ENCODE results near the gene E2F8. TPM values are rescaled to one million over a fixed set of nuclear protein-coding genes. Genes with fewer than 3 reads are reported as not detected.

E2F8 gene
- total and polyA plus RNA-seq, 7 experiments from 2014 or later: 0.17 to 25.4 TPM; not detected in 5

DNA sequence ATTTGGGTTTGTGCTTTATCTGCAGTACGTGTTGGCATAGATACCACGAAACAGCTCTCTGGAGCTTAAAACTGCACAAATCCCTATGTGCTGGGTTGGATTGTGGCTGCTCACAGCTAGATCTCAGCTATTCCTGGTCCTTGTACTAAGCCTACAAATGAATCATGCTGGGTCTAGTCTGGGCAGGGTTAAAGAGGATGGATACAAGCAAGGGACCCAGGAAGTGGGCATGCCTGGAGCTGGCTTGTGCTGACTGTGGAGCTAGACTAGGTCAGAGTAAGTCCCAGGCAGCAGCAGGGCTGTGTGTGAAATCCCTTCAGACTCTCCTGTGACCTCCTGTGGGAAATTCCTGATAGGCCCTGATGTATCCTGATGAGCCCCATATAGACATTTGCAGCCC lies 3.9 kb upstream of the E2F8 start:
- Mint-ChIP-seq H3K36me3 (peaks cover 0 to 5% (median 0%) of the 10 kb centered on the region in 5 donors), H3K9me3 (peaks cover 0 to 10% (median 0%) of the 10 kb centered on the region in 11 donors), H3K4me3 (no peak overlapping the region), H3K27me3 (peaks cover 40 to 72% (median 64%) of the 10 kb centered on the region in 5 donors), H3K4me1 (peaks cover 8 to 25% (median 22%) of the 10 kb centered on the region in 7 donors), H3K27ac (no peak overlapping the region)
- Histone ChIP-seq H3K36me3 (ENCODE audit: control insufficient read depth in 2 of 3, insufficient read depth in 3 of 3, low read length in 3 of 3) (no peaks in the 10 kb centered on the region), H3K4me3 (ENCODE audit: low read length) (no peak overlapping the region), H3K27ac (ENCODE audit: low read depth, low read length) (no peak overlapping the region), H3K4me1 (ENCODE audit: control insufficient read depth in 2 of 2, insufficient read depth in 2 of 2, low read length in 2 of 2) (peaks cover 12 to 13% of the 10 kb centered on the region in 2 donors), H3K9me3 (ENCODE audit: control insufficient read depth in 2 of 3, low read length in 3 of 3) (no peaks in the 10 kb centered on the region), H3K27me3 (ENCODE audit: control insufficient read depth in 2 of 2, insufficient read depth in 2 of 2, low read length in 2 of 2) (peaks cover 8 to 25% of the 10 kb centered on the region in 2 donors)
- ATAC-seq: no peak
- intact Hi-C loops (cut with micrococcal nuclease): loop anchor here (5.0 kb wide), 2 partner anchors 167 to 1118 kb away; partner anchors contain the start of gene HTATIP2 (in 1 of the 2)
- no peak for DNase-seq
- ChIA-PET CTCF (no interaction called here), POLR2A (no interaction called here)

DNA sequence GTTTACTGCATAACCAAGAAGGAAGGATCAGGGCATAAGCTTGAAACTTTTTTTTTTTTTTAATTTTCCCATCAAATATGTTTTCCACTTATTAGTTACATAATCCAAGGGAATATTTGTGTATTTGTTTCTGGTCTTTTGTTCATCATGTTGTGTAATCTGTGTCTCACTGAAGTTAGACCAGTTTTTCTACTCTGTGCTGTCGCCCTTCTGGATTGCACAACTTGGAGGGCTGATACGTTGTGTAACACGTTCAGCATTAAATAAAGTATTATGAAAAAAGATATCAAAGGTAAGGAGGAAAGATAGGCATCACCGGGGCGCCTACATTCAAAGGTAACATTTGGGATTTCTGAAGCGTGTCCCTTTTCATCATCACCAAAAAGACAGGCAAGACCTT lies 3.3 kb upstream of the E2F8 start:
- Histone ChIP-seq H3K4me1 (ENCODE audit: control insufficient read depth in 2 of 2, insufficient read depth in 2 of 2, low read length in 2 of 2) (peaks cover 12 to 13% of the 10 kb centered on the region in 2 donors), H3K27ac (ENCODE audit: low read depth, low read length) (no peak overlapping the region), H3K27me3 (ENCODE audit: control insufficient read depth in 2 of 2, insufficient read depth in 2 of 2, low read length in 2 of 2) (peaks cover 8 to 25% of the 10 kb centered on the region in 2 donors), H3K9me3 (ENCODE audit: control insufficient read depth in 2 of 3, low read length in 3 of 3) (no peaks in the 10 kb centered on the region), H3K4me3 (ENCODE audit: low read length) (no peak overlapping the region), H3K36me3 (ENCODE audit: control insufficient read depth in 2 of 3, insufficient read depth in 3 of 3, low read length in 3 of 3) (no peaks in the 10 kb centered on the region)
- ChIA-PET POLR2A (no interaction called here), CTCF (no interaction called here)
- H3K27ac Mint-ChIP-seq: no peak overlapping the region
- peaks cover 0 to 8% (median 0%) of the 10 kb centered on the region in 11 donors for H3K9me3 Mint-ChIP-seq
- H3K27me3 Mint-ChIP-seq: peaks cover 35 to 73% (median 59%) of the 10 kb centered on the region in 5 donors
- intact Hi-C loops (cut with micrococcal nuclease): loop anchor here (5.0 kb wide), 2 partner anchors 167 to 1118 kb away; partner anchors contain the start of gene HTATIP2 (in 1 of the 2)
- H3K4me1 Mint-ChIP-seq: peaks cover 8 to 29% (median 22%) of the 10 kb centered on the region in 7 donors
- ATAC-seq: no peak
- H3K4me3 Mint-ChIP-seq: no peak overlapping the region
- no peak for DNase-seq
- H3K36me3 Mint-ChIP-seq: peaks cover 0 to 5% (median 0%) of the 10 kb centered on the region in 5 donors

DNA sequence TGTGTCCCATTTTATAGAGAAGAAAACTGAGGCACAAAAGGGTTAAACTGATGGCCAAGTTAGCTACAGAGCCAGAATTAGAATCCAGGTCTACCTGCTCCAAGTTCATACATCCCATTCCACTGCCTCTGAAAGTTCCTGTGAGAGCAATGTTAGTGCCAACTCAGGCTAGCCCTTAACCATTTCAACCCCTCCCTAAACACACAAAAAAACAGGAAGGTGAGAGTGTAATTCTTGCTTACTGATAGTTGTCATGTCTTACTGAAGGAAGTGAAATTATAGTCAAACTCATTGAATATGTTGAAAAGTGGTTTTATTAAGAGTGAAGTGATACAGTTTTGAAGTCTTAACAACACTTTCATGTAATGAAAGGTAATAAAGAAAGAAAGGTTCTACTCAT lies 2.9 kb upstream of the E2F8 start:
- H3K27ac Mint-ChIP-seq: no peak overlapping the region
- H3K4me1 Mint-ChIP-seq: peaks cover 8 to 34% (median 22%) of the 10 kb centered on the region in 7 donors
- Histone ChIP-seq H3K9me3 (ENCODE audit: control insufficient read depth in 2 of 3, low read length in 3 of 3) (no peaks in the 10 kb centered on the region), H3K27me3 (ENCODE audit: control insufficient read depth in 2 of 2, insufficient read depth in 2 of 2, low read length in 2 of 2) (peaks cover 8 to 25% of the 10 kb centered on the region in 2 donors), H3K4me3 (ENCODE audit: low read length) (no peak overlapping the region), H3K36me3 (ENCODE audit: control insufficient read depth in 2 of 3, insufficient read depth in 3 of 3, low read length in 3 of 3) (no peaks in the 10 kb centered on the region), H3K27ac (ENCODE audit: low read depth, low read length) (no peak overlapping the region), H3K4me1 (ENCODE audit: control insufficient read depth in 2 of 2, insufficient read depth in 2 of 2, low read length in 2 of 2) (peaks cover 12 to 13% of the 10 kb centered on the region in 2 donors)
- no peak for DNase-seq
- peaks cover 30 to 69% (median 57%) of the 10 kb centered on the region in 5 donors for H3K27me3 Mint-ChIP-seq
- intact Hi-C loops (cut with micrococcal nuclease): loop anchor here (1.0 to 5.0 kb wide), 3 partner anchors 166 to 1119 kb away; partner anchors contain the start of genes HTATIP2 (in 1 of the 2) and SPTY2D1 (in 1 of the 2)
- H3K4me3 Mint-ChIP-seq: peak overlapping the region in 1 of 10 donors; percentile 1
- ATAC-seq: no peak
- CTCF ChIA-PET: no interaction called here
- POLR2A ChIA-PET: no interaction called here
- H3K36me3 Mint-ChIP-seq: peaks cover 0 to 7% (median 0%) of the 10 kb centered on the region in 5 donors
- peaks cover 0 to 8% (median 0%) of the 10 kb centered on the region in 11 donors for H3K9me3 Mint-ChIP-seq

DNA sequence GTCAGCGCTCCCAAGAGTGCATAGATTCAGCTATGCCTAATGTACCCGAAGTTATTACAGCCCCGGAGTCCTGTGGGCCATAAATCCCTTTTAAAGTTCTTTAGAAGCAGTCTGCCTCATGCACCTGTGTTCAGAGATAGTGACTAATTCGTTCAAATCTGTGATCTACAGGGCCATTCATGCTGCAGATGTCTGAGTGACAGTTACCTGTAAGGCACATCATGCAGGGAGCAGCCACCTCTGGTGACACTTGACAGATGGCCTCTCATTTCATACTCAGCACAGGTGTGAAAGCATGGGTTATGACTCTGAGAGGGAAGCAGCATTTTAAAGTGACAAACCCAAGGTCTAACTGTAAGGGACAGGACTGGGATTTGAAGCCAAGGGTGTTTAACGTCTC lies 2.4 kb upstream of the E2F8 start:
- Mint-ChIP-seq H3K4me1 (peaks cover 8 to 38% (median 22%) of the 10 kb centered on the region in 7 donors), H3K27me3 (peaks cover 25 to 64% (median 54%) of the 10 kb centered on the region in 5 donors)
- CTCF ChIA-PET: interaction anchor here (0.6 kb wide), 1 partner anchor 663 kb away, joined by 3 read pairs; no protein-coding TSS in a partner anchor

DNA sequence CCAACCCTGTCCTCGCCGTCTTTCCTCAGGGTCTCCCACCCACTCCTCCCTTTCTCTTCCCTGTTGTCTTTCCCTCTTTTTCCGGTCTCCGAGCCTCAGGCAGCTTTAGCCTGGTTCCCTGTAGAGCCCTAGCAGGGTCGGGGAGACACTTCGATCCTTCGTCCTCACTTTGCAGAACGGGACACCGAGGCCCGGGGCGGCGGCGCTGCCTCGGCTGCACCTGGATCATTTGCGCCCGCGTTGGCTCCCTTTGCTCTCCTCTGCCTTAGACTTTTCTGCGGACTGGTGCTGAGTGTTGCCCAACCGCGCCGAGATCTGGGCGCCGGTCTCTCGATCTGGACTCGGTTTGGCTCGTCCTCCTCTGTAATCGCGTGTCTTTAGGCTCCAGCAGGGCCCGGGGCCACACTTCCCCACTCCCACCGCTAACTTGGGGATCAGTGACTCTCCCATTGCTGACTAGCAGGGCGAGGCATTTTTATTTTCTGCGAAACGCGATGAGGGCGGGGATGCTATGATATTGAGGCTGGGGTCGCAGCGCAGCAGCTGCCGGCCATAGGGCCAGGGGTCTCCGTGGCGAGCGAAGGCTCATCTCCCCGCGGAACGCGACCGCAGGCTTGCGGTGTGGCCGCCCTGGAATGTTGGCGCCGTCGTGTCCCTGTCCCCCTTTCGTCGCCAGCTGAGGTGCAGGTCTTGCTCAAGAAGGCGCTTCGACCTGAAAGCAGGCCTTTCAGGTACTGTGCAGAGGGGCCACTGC lies 1.6 kb upstream of the E2F8 start:
- Histone ChIP-seq H3K36me3 (ENCODE audit: control insufficient read depth in 2 of 3, insufficient read depth in 3 of 3, low read length in 3 of 3) (no peaks in the 10 kb centered on the region), H3K27me3 (ENCODE audit: control insufficient read depth in 2 of 2, insufficient read depth in 2 of 2, low read length in 2 of 2) (peaks cover 8 to 25% of the 10 kb centered on the region in 2 donors), H3K9me3 (ENCODE audit: control insufficient read depth in 2 of 3, low read length in 3 of 3) (no peaks in the 10 kb centered on the region), H3K4me1 (ENCODE audit: control insufficient read depth in 2 of 2, insufficient read depth in 2 of 2, low read length in 2 of 2) (peaks cover 12 to 13% of the 10 kb centered on the region in 2 donors), H3K27ac (ENCODE audit: low read depth, low read length) (no peak overlapping the region), H3K4me3 (ENCODE audit: low read length) (peak overlapping the region; percentile 75)
- intact Hi-C loops (cut with micrococcal nuclease): loop anchor here (5.0 kb wide), 2 partner anchors 165 to 1120 kb away; partner anchors contain the start of gene HTATIP2 (in 1 of the 2)
- Mint-ChIP-seq H3K36me3 (peaks cover 0 to 13% (median 0%) of the 10 kb centered on the region in 5 donors), H3K27me3 (peaks cover 20 to 58% (median 51%) of the 10 kb centered on the region in 5 donors), H3K4me3 (peak overlapping the region; percentile 80 to 95 (median 86)), H3K27ac (peak overlapping the region in 3 of 9 donors; percentile 45 to 86 (median 84)), H3K9me3 (peaks cover 0 to 5% (median 0%) of the 10 kb centered on the region in 11 donors), H3K4me1 (peaks cover 8 to 42% (median 22%) of the 10 kb centered on the region in 7 donors)
- POLR2A ChIA-PET: no interaction called here
- CTCF ChIA-PET: no interaction called here
- ATAC-seq (no peak), DNase-seq (no peak)

More for the DNA sequence above, 2.4 kb upstream of the E2F8 start:
- H3K9me3 Mint-ChIP-seq: peaks cover 0 to 5% (median 0%) of the 10 kb centered on the region in 11 donors
- ATAC-seq: no peak
- Histone ChIP-seq H3K9me3 (ENCODE audit: control insufficient read depth in 2 of 3, low read length in 3 of 3) (no peaks in the 10 kb centered on the region), H3K36me3 (ENCODE audit: control insufficient read depth in 2 of 3, insufficient read depth in 3 of 3, low read length in 3 of 3) (no peaks in the 10 kb centered on the region), H3K27ac (ENCODE audit: low read depth, low read length) (no peak overlapping the region), H3K27me3 (ENCODE audit: control insufficient read depth in 2 of 2, insufficient read depth in 2 of 2, low read length in 2 of 2) (peaks cover 8 to 25% of the 10 kb centered on the region in 2 donors), H3K4me3 (ENCODE audit: low read length) (no peak overlapping the region), H3K4me1 (ENCODE audit: control insufficient read depth in 2 of 2, insufficient read depth in 2 of 2, low read length in 2 of 2) (peaks cover 12 to 13% of the 10 kb centered on the region in 2 donors)
- DNase-seq: no peak
- H3K27ac Mint-ChIP-seq: no peak overlapping the region
- POLR2A ChIA-PET: no interaction called here
- H3K4me3 Mint-ChIP-seq: peak overlapping the region in 8 of 10 donors; percentile 41 to 89 (median 84)
- H3K36me3 Mint-ChIP-seq: peaks cover 0 to 11% (median 0%) of the 10 kb centered on the region in 5 donors
- intact Hi-C loops (cut with micrococcal nuclease): loop anchor here (1.0 to 5.0 kb wide), 3 partner anchors 166 to 1119 kb away; partner anchors contain the start of genes HTATIP2 (in 1 of the 2) and SPTY2D1 (in 1 of the 2)

DNA sequence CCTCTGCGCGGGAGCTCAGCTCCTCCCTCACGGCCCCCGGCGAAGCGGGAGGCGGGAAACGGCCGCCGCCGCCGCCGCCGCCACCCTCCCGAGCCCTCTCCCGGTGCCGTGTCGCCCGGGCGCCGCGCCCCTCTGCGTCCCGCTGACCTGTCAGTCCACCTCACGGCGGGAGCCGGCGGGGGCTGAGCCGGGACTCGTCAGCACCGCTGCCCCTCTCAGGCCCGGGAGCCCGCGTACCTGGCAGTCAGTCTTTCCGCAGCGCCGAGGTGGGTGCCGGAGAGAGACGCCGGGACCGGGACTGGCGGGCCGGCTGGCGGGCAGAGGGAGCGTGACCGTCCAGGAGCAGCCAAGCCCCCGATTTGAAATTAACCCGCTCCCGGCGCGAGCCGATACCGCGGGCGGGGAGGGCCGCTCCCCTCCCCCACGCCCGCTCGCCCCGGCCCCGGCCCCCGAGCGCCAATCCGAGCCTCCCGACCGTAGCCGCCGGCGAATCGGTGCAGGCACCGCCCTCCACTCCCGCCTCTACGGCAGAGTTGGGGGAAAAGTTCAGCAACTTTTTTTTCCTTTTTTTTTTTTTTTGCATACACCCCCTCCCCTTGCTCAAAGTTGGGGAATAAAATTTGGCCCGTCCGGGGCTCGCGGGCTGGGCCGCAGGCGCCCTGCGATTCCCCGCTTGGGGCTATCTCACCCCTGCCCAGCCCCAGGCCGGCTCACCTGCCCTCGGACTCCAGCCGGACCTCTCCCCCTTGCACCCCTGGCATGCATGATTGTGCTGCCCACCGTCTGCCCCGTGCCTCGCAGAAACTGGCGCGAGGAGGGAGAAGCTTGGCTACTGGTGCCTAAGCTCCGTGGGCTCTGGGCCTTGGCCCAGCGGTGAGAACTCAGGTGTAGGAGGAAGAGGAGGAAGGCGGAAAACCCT lies 774 bp upstream of the E2F8 start:
- DNase-seq (peak in 4 of 9 donors; percentile 4 to 71 (median 12)), ATAC-seq (peak; percentile 26)
- no peaks in the 10 kb centered on the region for H3K9me3 ChIP-seq (ENCODE audit: control insufficient read depth in 2 of 3, low read length in 3 of 3)
- CTCF ChIA-PET: no interaction called here
- intact Hi-C loops (cut with micrococcal nuclease): loop anchor here (1.0 to 5.0 kb wide), 4 partner anchors 124 to 1228 kb away; partner anchors contain the start of genes ZDHHC13 (in 2 of the 2), HTATIP2 (in 1 of the 2) and SERGEF (in 1 of the 2)
- H3K27ac Mint-ChIP-seq: peak overlapping the region in 3 of 9 donors; percentile 45 to 86 (median 84)
- POLR2A ChIA-PET: no interaction called here
- peaks cover 12 to 13% of the 10 kb centered on the region in 2 donors for H3K4me1 ChIP-seq (ENCODE audit: control insufficient read depth in 2 of 2, insufficient read depth in 2 of 2, low read length in 2 of 2)
- H3K27ac ChIP-seq (ENCODE audit: low read depth, low read length): no peak overlapping the region
- peaks cover 12 to 50% (median 44%) of the 10 kb centered on the region in 5 donors for H3K27me3 Mint-ChIP-seq
- peak overlapping the region; percentile 75 for H3K4me3 ChIP-seq (ENCODE audit: low read length)
- peaks cover 0 to 5% (median 0%) of the 10 kb centered on the region in 11 donors for H3K9me3 Mint-ChIP-seq
- peaks cover 8 to 25% of the 10 kb centered on the region in 2 donors for H3K27me3 ChIP-seq (ENCODE audit: control insufficient read depth in 2 of 2, insufficient read depth in 2 of 2, low read length in 2 of 2)
- peaks cover 0 to 12% (median 0%) of the 10 kb centered on the region in 5 donors for H3K36me3 Mint-ChIP-seq
- H3K36me3 ChIP-seq (ENCODE audit: control insufficient read depth in 2 of 3, insufficient read depth in 3 of 3, low read length in 3 of 3): no peaks in the 10 kb centered on the region
- H3K4me3 Mint-ChIP-seq: peak overlapping the region; percentile 83 to 95 (median 86)
- peaks cover 8 to 45% (median 22%) of the 10 kb centered on the region in 7 donors for H3K4me1 Mint-ChIP-seq

All from naive thymus-derived CD4-positive, alpha-beta T cell (primary cell).